HEK293 (cell line): ENCODE data around the gene UBE2Q1.

Source experiments
- KLF16 ChIP-seq: fragments of 450-650 bp; formaldehyde crosslinking; IDR thresholded peaks from 2 replicates; pipeline ENCODE4 v1.5.1; 2017; ENCODE audit warnings: missing biosample characterization, missing genetic modification characterization
- KLF7 ChIP-seq: fragments of 450-650 bp; formaldehyde crosslinking; IDR thresholded peaks from 2 replicates; pipeline ENCODE4 v1.5.1; 2016; ENCODE audit warnings: missing biosample characterization, missing genetic modification characterization, borderline replicate concordance
- KLF8 ChIP-seq: fragments of 450-650 bp; formaldehyde crosslinking; IDR thresholded peaks from 2 replicates; pipeline ENCODE4 v1.5.1; 2016; ENCODE audit warnings: missing biosample characterization, missing genetic modification characterization
- KLF9 ChIP-seq: fragments of 450-650 bp; formaldehyde crosslinking; IDR thresholded peaks from 2 replicates; pipeline ENCODE4 v1.5.1; 2016; ENCODE audit warnings: missing biosample characterization, missing genetic modification characterization, low read depth
- MZF1 ChIP-seq: fragments of 450-650 bp; formaldehyde crosslinking; IDR thresholded peaks from 2 replicates; pipeline ENCODE4 v1.5.1; 2017; ENCODE audit warnings: missing biosample characterization, missing genetic modification characterization, borderline replicate concordance
- PRDM6 ChIP-seq: fragments of 450-650 bp; formaldehyde crosslinking; IDR thresholded peaks from 2 replicates; pipeline ENCODE4 v1.5.1; 2017; ENCODE audit warnings: missing biosample characterization, missing genetic modification characterization
- SCRT2 ChIP-seq: fragments of 450-650 bp; formaldehyde crosslinking; IDR thresholded peaks from 2 replicates; pipeline ENCODE4 v1.5.1; 2016; ENCODE audit warnings: missing biosample characterization, missing genetic modification characterization
- SP3 ChIP-seq: fragments of 450-650 bp; formaldehyde crosslinking; IDR thresholded peaks from 2 replicates; pipeline ENCODE4 v1.5.1; 2016; ENCODE audit warnings: missing biosample characterization, missing genetic modification characterization
- SP7 ChIP-seq: fragments of 450-650 bp; formaldehyde crosslinking; IDR thresholded peaks from 2 replicates; pipeline ENCODE4 v1.5.1; 2016; ENCODE audit warnings: missing biosample characterization, missing genetic modification characterization
- YY1 ChIP-seq: fragments of 450-650 bp; formaldehyde crosslinking; IDR thresholded peaks from 2 replicates; pipeline ENCODE4 v1.5.1; 2018; ENCODE audit warnings: missing biosample characterization, missing genetic modification characterization
- ZBTB1 ChIP-seq: fragments of 450-650 bp; formaldehyde crosslinking; IDR thresholded peaks from 2 replicates; pipeline ENCODE4 v1.5.1; 2016; ENCODE audit warnings: missing biosample characterization, missing genetic modification characterization
- ZBTB17 ChIP-seq: fragments of 450-650 bp; formaldehyde crosslinking; IDR thresholded peaks from 2 replicates; pipeline ENCODE4 v1.5.1; 2016; ENCODE audit warnings: missing biosample characterization, missing genetic modification characterization
- ZNF155 ChIP-seq: fragments of 450-650 bp; formaldehyde crosslinking; IDR thresholded peaks from 2 replicates; pipeline ENCODE4 v1.5.1; 2016; ENCODE audit warnings: missing biosample characterization, missing genetic modification characterization
- ZNF175 ChIP-seq: fragments of 450-650 bp; formaldehyde crosslinking; IDR thresholded peaks from 2 replicates; pipeline ENCODE4 v1.5.1; 2016; ENCODE audit warnings: missing biosample characterization, missing genetic modification characterization
- ZNF23 ChIP-seq: fragments of 450-650 bp; formaldehyde crosslinking; IDR thresholded peaks from 2 replicates; pipeline ENCODE4 v1.5.1; 2016; ENCODE audit warnings: missing biosample characterization, missing genetic modification characterization, borderline replicate concordance
- ZNF311 ChIP-seq: fragments of 450-650 bp; formaldehyde crosslinking; IDR thresholded peaks from 2 replicates; pipeline ENCODE4 v1.5.1; 2017; ENCODE audit warnings: missing biosample characterization, missing genetic modification characterization, borderline replicate concordance
- ZNF324 ChIP-seq: fragments of 450-650 bp; formaldehyde crosslinking; IDR thresholded peaks from 2 replicates; pipeline ENCODE4 v1.5.1; 2016; ENCODE audit warnings: missing biosample characterization, missing genetic modification characterization
- ZNF366 ChIP-seq: fragments of 450-650 bp; formaldehyde crosslinking; conservative IDR thresholded peaks from 2 replicates; pipeline ENCODE4 v1.5.1; 2016; ENCODE audit warnings: missing biosample characterization, missing genetic modification characterization
- ZNF391 ChIP-seq: fragments of 450-650 bp; formaldehyde crosslinking; IDR thresholded peaks from 2 replicates; pipeline ENCODE4 v1.5.1; 2016; ENCODE audit warnings: low read depth, missing biosample characterization, missing genetic modification characterization, borderline replicate concordance
- ZNF426 ChIP-seq: fragments of 450-650 bp; formaldehyde crosslinking; IDR thresholded peaks from 2 replicates; pipeline ENCODE4 v1.5.1; 2017; ENCODE audit warnings: missing biosample characterization, missing genetic modification characterization, mild to moderate bottlenecking, inconsistent platforms, moderate library complexity
- ZNF530 ChIP-seq: fragments of 450-650 bp; formaldehyde crosslinking; IDR thresholded peaks from 2 replicates; pipeline ENCODE4 v1.5.1; 2016; ENCODE audit warnings: low read depth, missing biosample characterization, missing genetic modification characterization
- ZNF558 ChIP-seq: fragments of 450-650 bp; formaldehyde crosslinking; IDR thresholded peaks from 2 replicates; pipeline ENCODE4 v1.5.1; 2016; ENCODE audit warnings: missing biosample characterization, missing genetic modification characterization
- ZNF600 ChIP-seq: fragments of 450-650 bp; formaldehyde crosslinking; IDR thresholded peaks from 2 replicates; pipeline ENCODE4 v1.5.1; 2016; ENCODE audit warnings: missing biosample characterization, missing genetic modification characterization
- ZNF610 ChIP-seq: fragments of 450-650 bp; formaldehyde crosslinking; IDR thresholded peaks from 2 replicates; pipeline ENCODE4 v1.5.1; 2016; ENCODE audit warnings: missing biosample characterization, missing genetic modification characterization, borderline replicate concordance
- ZNF626 ChIP-seq: fragments of 450-650 bp; sonication (Bioruptor Pico); formaldehyde crosslinking; IDR thresholded peaks from 2 replicates; pipeline ENCODE4 v1.5.1; 2018; ENCODE audit warnings: missing biosample characterization, missing genetic modification characterization, inconsistent platforms
- ZNF629 ChIP-seq: fragments of 450-650 bp; formaldehyde crosslinking; IDR thresholded peaks from 2 replicates; pipeline ENCODE4 v1.5.1; 2017; ENCODE audit warnings: missing biosample characterization, missing genetic modification characterization
- ZNF664 ChIP-seq: fragments of 450-650 bp; formaldehyde crosslinking; IDR thresholded peaks from 2 replicates; pipeline ENCODE4 v1.5.1; 2016; ENCODE audit warnings: missing biosample characterization, missing genetic modification characterization
- ZNF701 ChIP-seq: fragments of 450-650 bp; formaldehyde crosslinking; IDR thresholded peaks from 2 replicates; pipeline ENCODE4 v1.5.1; 2016; ENCODE audit warnings: missing biosample characterization, missing genetic modification characterization
- ZNF704 ChIP-seq: fragments of 450-650 bp; formaldehyde crosslinking; IDR thresholded peaks from 2 replicates; pipeline ENCODE4 v1.5.1; 2016; ENCODE audit warnings: missing biosample characterization, missing genetic modification characterization
- ZNF707 ChIP-seq: fragments of 450-650 bp; formaldehyde crosslinking; IDR thresholded peaks from 2 replicates; pipeline ENCODE4 v1.5.1; 2016; ENCODE audit warnings: missing biosample characterization, missing genetic modification characterization
- ZSCAN5A ChIP-seq: fragments of 450-650 bp; formaldehyde crosslinking; IDR thresholded peaks from 2 replicates; pipeline ENCODE4 v1.5.1; 2016; ENCODE audit warnings: missing biosample characterization, missing genetic modification characterization
- TF ChIP-seq, protein P1 (sequence below): fragments of 450-650 bp; formaldehyde crosslinking; IDR thresholded peaks from 2 replicates; pipeline ENCODE4 v1.5.1; 2016; ENCODE audit warnings: missing biosample characterization, missing genetic modification characterization
- TF ChIP-seq, protein P2 (sequence below): fragments of 450-650 bp; formaldehyde crosslinking; IDR thresholded peaks from 2 replicates; pipeline ENCODE4 v1.5.1; 2016; ENCODE audit warnings: missing biosample characterization, missing genetic modification characterization
- TF ChIP-seq, protein P3 (sequence below): fragments of 450-650 bp; formaldehyde crosslinking; IDR thresholded peaks from 2 replicates; pipeline ENCODE4; 2016; ENCODE audit warnings: missing biosample characterization, missing genetic modification characterization

The UBE2Q1 gene

GRCh38 chr1:154607609-154608396, 49.3 kb upstream of the UBE2Q1 start, which contains the start of gene ADAR (continued):
- TF ChIP-seq SP3 (tag by site-specific recombination) (peak; percentile 85), ZNF610 (no peak), PRDM6 (no peak), MZF1 (tag by site-specific recombination) (no peak), YY1 (peak; percentile 75), ZBTB17 (tag by site-specific recombination) (0 out of 2 replicates have a peak, but pooled peaks have one; percentile 51), ZNF530 (tag by site-specific recombination) (no peak), ZNF600 (tag by site-specific recombination) (peak; percentile 98), ZNF558 (peak; percentile 70; the same call in 1 of the 2 replicates), ZNF366 (tag by site-specific recombination) (no peak), ZNF629 (no peak), KLF7 (tag by site-specific recombination) (no peak), ZSCAN5A (tag by site-specific recombination) (no peak), ZNF664 (tag by site-specific recombination) (no peak), ZNF707 (tag by site-specific recombination) (no peak), KLF8 (tag by site-specific recombination) (no peak), ZNF704 (tag by site-specific recombination) (no peak), ZBTB1 (tag by site-specific recombination) (peak; percentile 57; the same call in 1 of the 2 replicates), ZNF701 (no peak), ZNF311 (tag by site-specific recombination) (no peak), SCRT2 (no peak), ZNF626 (tag by site-specific recombination) (no peak), ZNF175 (tag by site-specific recombination) (no peak), ZNF426 (tag by site-specific recombination) (no peak), SP7 (tag by site-specific recombination) (peak; percentile 40; the same call in 1 of the 2 replicates), ZNF324 (tag by site-specific recombination) (peak; percentile 87), ZNF23 (tag by site-specific recombination) (no peak), KLF16 (no peak), KLF9 (peak; percentile 48), ZNF155 (no peak), ZNF391 (tag by site-specific recombination) (peak; percentile 62; the same call in 1 of the 2 replicates)
- TF ChIP-seq, protein P1, sequence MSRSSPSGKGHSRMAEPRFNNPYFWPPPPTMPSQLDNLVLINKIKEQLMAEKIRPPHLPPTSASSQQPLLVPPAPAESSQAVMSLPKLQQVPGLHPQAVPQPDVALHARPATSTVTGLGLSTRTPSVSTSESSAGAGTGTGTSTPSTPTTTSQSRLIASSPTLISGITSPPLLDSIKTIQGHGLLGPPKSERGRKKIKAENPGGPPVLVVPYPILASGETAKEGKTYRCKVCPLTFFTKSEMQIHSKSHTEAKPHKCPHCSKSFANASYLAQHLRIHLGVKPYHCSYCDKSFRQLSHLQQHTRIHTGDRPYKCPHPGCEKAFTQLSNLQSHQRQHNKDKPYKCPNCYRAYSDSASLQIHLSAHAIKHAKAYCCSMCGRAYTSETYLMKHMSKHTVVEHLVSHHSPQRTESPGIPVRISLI = no peak; the same call in none of the 2 replicates
- TF ChIP-seq, protein P2, sequence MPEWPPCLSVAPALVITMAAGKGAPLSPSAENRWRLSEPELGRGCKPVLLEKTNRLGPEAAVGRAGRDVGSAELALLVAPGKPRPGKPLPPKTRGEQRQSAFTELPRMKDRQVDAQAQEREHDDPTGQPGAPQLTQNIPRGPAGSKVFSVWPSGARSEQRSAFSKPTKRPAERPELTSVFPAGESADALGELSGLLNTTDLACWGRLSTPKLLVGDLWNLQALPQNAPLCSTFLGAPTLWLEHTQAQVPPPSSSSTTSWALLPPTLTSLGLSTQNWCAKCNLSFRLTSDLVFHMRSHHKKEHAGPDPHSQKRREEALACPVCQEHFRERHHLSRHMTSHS (tag by site-specific recombination) = peak; percentile 79
- TF ChIP-seq, protein P3, sequence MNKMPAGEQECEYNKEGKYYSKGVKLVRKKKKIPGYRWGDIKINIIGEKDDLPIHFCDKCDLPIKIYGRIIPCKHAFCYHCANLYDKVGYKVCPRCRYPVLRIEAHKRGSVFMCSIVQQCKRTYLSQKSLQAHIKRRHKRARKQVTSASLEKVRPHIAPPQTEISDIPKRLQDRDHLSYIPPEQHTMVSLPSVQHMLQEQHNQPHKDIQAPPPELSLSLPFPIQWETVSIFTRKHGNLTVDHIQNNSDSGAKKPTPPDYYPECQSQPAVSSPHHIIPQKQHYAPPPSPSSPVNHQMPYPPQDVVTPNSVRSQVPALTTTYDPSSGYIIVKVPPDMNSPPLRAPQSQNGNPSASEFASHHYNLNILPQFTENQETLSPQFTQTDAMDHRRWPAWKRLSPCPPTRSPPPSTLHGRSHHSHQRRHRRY (tag by site-specific recombination) = no peak
